ENCODE measurements around the gene BCAS3. TPM values are rescaled to one million over a fixed set of nuclear protein-coding genes. Genes with fewer than 3 reads are reported as not detected.
A peak's percentile ranks its signal among the peaks of the same experiment; 100 is the strongest.

The BCAS3 gene
- total and polyA plus RNA-seq, 5 experiments from 2014 or later: 25.7 to 41.4 (median 32.8) TPM

DNA sequence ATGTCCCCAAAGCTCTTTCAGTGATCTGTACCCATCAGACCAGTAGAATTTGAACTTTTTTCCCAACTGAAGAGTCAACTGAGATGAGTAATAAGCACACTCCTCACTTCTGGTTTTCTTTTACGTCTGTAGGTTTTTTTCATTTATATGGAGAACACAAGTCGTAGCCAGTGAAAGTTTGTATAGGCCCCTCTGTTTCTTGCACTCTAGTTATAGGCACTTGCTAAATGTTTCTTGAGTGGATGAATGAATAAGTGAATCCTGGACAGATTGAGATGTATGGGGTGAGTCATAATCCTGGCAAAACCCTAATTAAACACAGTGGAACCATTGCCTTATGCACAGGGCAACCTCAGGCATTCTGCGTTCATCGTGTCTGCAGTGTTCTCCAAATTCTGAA lies 528.3 kb downstream of the BCAS3 start:
- no peaks in the 10 kb centered on the region for H3K9me3 Mint-ChIP-seq
- POLR2A ChIA-PET: no interaction called here
- DNase-seq (no peak), ATAC-seq (no peak)
- no peaks in the 10 kb centered on the region for H3K4me1 Mint-ChIP-seq
- no peaks in the 10 kb centered on the region for H3K27me3 Mint-ChIP-seq
- H3K4me3 Mint-ChIP-seq: no peak overlapping the region
- peaks cover 0 to 11% (median 2%) of the 10 kb centered on the region in 3 donors for H3K36me3 Mint-ChIP-seq
- no peak overlapping the region for H3K27ac Mint-ChIP-seq

GRCh38 chr17:61206922-61207321 lies 529.3 kb downstream of the BCAS3 start:
- ATAC-seq (no peak), DNase-seq (no peak)
- no peaks in the 10 kb centered on the region for H3K27me3 Mint-ChIP-seq
- POLR2A ChIA-PET: no interaction called here
- H3K9me3 Mint-ChIP-seq: no peaks in the 10 kb centered on the region
- H3K36me3 Mint-ChIP-seq: peaks cover 0 to 11% (median 2%) of the 10 kb centered on the region in 3 donors
- no peak overlapping the region for H3K27ac Mint-ChIP-seq
- no peaks in the 10 kb centered on the region for H3K4me1 Mint-ChIP-seq
- H3K4me3 Mint-ChIP-seq: no peak overlapping the region

DNA sequence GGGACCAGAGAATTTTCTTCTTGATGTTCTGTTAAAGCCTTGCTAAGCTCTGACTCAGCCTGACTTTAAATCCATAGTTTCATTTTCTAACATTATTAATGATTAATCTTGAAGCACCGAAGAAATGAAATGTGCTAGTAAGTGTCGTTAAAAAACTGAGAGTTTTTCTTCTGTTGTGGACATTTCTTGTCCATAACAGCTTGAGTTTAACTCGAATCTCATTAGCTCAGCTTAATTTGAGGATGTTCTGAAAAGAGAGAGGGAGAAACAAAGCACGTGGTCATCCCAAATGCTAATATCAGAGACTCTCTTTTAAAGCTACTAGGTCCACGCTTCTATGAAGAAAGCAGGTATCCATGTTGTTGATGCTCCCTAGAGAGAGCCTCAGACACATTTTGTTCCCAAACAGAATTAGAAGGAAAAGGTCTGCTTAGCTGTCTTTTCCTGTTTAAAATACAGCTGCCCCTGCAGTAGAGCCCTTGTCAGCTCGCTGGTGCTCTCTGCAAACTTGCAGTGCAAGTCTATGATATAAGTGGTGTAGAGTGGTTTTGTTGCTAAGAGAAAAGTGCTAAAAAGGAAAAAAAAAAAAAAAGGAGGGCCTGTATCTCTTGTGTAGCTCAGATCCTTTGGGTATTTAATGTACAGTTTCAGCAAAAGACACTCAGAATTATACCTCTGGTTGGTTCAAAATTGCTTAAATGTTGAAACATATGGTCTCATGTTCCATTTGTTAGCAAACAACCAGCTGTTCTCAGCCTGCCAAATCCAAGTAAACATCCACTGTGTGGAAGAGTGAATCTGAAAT lies 530.9 kb downstream of the BCAS3 start:
- ATAC-seq: no peak
- H3K27me3 Mint-ChIP-seq: no peaks in the 10 kb centered on the region
- peak overlapping the region in 1 of 10 donors; percentile 11 for H3K27ac Mint-ChIP-seq
- no peaks in the 10 kb centered on the region for H3K9me3 Mint-ChIP-seq
- no peaks in the 10 kb centered on the region for H3K4me1 Mint-ChIP-seq
- H3K36me3 Mint-ChIP-seq: peaks cover 0 to 8% (median 2%) of the 10 kb centered on the region in 3 donors
- no peak for DNase-seq
- POLR2A ChIA-PET: no interaction called here
- no peak overlapping the region for H3K4me3 Mint-ChIP-seq

- POLR2A ChIA-PET: no interaction called here
- no peak overlapping the region for H3K27ac Mint-ChIP-seq
Observed at GRCh38 chr17:61209106-61209439, 531.4 kb downstream of the BCAS3 start.

GRCh38 chr17:61209525-61209924 lies 531.9 kb downstream of the BCAS3 start:
- Mint-ChIP-seq H3K4me1 (no peaks in the 10 kb centered on the region), H3K4me3 (no peak overlapping the region), H3K27me3 (no peaks in the 10 kb centered on the region), H3K27ac (no peak overlapping the region), H3K36me3 (peaks cover 0 to 4% (median 2%) of the 10 kb centered on the region in 3 donors), H3K9me3 (no peaks in the 10 kb centered on the region)
- POLR2A ChIA-PET: no interaction called here
- DNase-seq (no peak), ATAC-seq (no peak)

More at GRCh38 chr17:61209106-61209439, 531.4 kb downstream of the BCAS3 start:
- no peak for DNase-seq
- ATAC-seq: no peak
- H3K4me3 Mint-ChIP-seq: no peak overlapping the region
- no peaks in the 10 kb centered on the region for H3K4me1 Mint-ChIP-seq
- H3K9me3 Mint-ChIP-seq: no peaks in the 10 kb centered on the region
- H3K36me3 Mint-ChIP-seq: peaks cover 0 to 4% (median 2%) of the 10 kb centered on the region in 3 donors
- no peaks in the 10 kb centered on the region for H3K27me3 Mint-ChIP-seq

DNA sequence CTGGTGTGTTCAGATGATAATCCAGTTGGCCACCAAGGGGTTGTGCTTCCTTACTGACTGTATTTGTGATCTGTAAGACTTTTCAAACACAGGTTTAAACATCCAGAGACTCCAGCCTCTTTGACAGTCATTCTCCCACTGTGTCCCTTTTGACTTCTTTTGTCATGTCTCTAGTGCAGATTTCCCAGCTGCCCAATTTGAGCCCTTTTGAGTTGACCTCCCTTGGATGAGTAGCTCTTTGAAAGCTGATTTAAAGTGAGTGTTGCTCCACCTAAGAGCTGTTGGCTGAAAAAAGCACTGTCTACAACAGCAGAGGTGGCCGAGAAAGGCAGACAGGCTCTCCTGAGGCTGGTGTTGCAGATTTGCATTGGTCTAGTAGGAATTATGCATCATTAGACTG lies 533.6 kb downstream of the BCAS3 start:
- Mint-ChIP-seq H3K4me1 (no peaks in the 10 kb centered on the region), H3K36me3 (no peaks in the 10 kb centered on the region), H3K27ac (no peak overlapping the region), H3K4me3 (no peak overlapping the region), H3K27me3 (no peaks in the 10 kb centered on the region), H3K9me3 (no peaks in the 10 kb centered on the region)
- ATAC-seq (no peak), DNase-seq (no peak)
- POLR2A ChIA-PET: interaction anchor here (0.7 kb wide), 1 partner anchor 11 kb away, joined by 4 read pairs; no protein-coding TSS in a partner anchor

GRCh38 chr17:61212655-61213054 lies 535.0 kb downstream of the BCAS3 start:
- no peaks in the 10 kb centered on the region for H3K27me3 Mint-ChIP-seq
- POLR2A ChIA-PET: no interaction called here
- no peak overlapping the region for H3K4me3 Mint-ChIP-seq
- no peak overlapping the region for H3K27ac Mint-ChIP-seq
- no peaks in the 10 kb centered on the region for H3K4me1 Mint-ChIP-seq
- no peak for ATAC-seq
- no peak for DNase-seq
- H3K9me3 Mint-ChIP-seq: no peaks in the 10 kb centered on the region
- H3K36me3 Mint-ChIP-seq: no peaks in the 10 kb centered on the region

GRCh38 chr17:61214753-61215152 lies 537.1 kb downstream of the BCAS3 start:
- Mint-ChIP-seq H3K36me3 (no peaks in the 10 kb centered on the region), H3K27ac (no peak overlapping the region), H3K4me1 (peaks cover 0 to 12% (median 4%) of the 10 kb centered on the region in 4 donors), H3K4me3 (no peak overlapping the region), H3K9me3 (no peaks in the 10 kb centered on the region), H3K27me3 (no peaks in the 10 kb centered on the region)
- no peak for DNase-seq
- no peak for ATAC-seq
- POLR2A ChIA-PET: no interaction called here

DNA sequence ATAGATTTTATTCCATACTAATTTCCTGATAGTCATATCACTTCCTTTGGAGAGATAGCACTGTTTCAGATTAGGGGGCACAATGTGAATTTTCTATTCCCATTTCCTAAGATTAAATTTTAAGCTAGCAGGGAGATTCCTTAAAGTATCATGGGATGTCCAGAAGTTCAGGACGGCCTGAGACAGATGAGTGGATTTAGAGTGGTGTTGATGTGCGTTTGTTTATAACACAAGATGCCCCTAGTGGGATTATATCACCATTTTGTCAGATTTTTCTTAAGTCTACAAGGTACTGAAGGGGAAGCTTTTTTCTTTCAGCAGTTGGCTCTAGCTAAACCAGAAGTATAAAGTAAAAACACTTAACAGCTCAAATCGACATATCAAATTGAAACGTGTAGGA lies 538.4 kb downstream of the BCAS3 start:
- ATAC-seq (no peak), DNase-seq (no peak)
- Mint-ChIP-seq H3K27me3 (no peaks in the 10 kb centered on the region), H3K4me3 (no peak overlapping the region), H3K27ac (no peak overlapping the region), H3K36me3 (no peaks in the 10 kb centered on the region), H3K4me1 (peaks cover 5 to 20% (median 11%) of the 10 kb centered on the region in 4 donors), H3K9me3 (no peaks in the 10 kb centered on the region)
- POLR2A ChIA-PET: no interaction called here

DNA sequence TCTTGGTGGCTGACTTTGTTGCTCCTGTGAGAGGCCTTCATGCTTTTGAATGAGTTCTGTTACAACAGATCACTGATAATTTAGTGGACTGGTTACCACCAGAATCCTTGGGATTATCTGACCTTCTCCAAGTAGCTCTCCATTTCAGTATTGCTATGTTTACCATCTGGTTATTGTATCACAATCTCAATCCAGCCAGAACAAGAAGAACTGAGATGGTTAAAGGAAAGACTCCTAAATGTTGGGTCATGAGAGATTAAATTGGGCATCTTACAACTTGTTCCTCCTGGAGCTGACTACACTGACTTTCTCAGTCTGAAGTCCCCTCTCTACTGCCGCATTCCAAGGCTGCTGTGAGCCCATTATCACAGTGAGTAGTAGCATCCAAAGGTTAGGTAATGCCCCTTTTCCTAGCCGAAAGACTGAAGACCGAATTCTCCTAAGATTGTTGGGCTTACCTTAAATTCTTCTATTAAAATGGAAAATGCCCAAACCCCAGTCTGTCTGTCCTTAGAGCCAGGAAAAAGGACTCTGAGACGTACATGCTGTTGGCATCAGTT lies 540.3 kb downstream of the BCAS3 start:
- Mint-ChIP-seq H3K27ac (no peak overlapping the region), H3K36me3 (no peaks in the 10 kb centered on the region), H3K27me3 (no peaks in the 10 kb centered on the region), H3K4me1 (peaks cover 21 to 39% (median 30%) of the 10 kb centered on the region in 4 donors), H3K4me3 (no peak overlapping the region), H3K9me3 (no peaks in the 10 kb centered on the region)
- POLR2A ChIA-PET: interaction anchor here (0.6 kb wide), 1 partner anchor 34 kb away, joined by 3 read pairs; no protein-coding TSS in a partner anchor
- ATAC-seq: no peak
- no peak for DNase-seq

- Mint-ChIP-seq H3K4me3 (no peak overlapping the region), H3K4me1 (peaks cover 21 to 40% (median 33%) of the 10 kb centered on the region in 4 donors), H3K36me3 (no peaks in the 10 kb centered on the region), H3K27me3 (no peaks in the 10 kb centered on the region), H3K9me3 (no peaks in the 10 kb centered on the region), H3K27ac (no peak overlapping the region)
- ATAC-seq (no peak), DNase-seq (no peak)
- POLR2A ChIA-PET: interaction anchor here (0.6 kb wide), 1 partner anchor 34 kb away, joined by 3 read pairs; no protein-coding TSS in a partner anchor
Observed at GRCh38 chr17:61218438-61218837, 540.8 kb downstream of the BCAS3 start.

DNA sequence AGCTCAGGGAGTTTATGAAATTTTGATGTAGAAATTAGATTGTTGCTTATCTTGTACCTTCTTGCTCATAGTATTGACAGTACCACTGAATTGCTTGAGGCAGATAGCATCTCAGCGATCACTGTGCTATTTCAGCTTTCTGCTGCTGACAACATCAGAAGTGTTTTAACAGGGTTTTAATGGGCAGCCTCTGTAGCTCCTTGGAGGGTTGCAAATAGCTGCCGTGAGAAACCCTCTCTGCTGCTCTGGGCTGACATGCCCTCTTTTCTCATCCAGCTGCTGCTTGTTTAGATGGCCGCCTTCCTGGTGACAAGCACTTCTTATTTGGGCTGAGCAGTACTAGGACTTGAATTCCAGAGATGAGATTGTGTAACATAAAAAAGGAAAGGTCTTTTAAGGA lies 541.8 kb downstream of the BCAS3 start:
- Mint-ChIP-seq H3K4me1 (peaks cover 23 to 44% (median 38%) of the 10 kb centered on the region in 4 donors), H3K9me3 (no peaks in the 10 kb centered on the region), H3K27ac (peak overlapping the region in 1 of 10 donors; percentile 28), H3K36me3 (no peaks in the 10 kb centered on the region), H3K4me3 (peak overlapping the region in 1 of 10 donors; percentile 12), H3K27me3 (no peaks in the 10 kb centered on the region)
- POLR2A ChIA-PET: no interaction called here
- no peak for DNase-seq
- no peak for ATAC-seq

- Mint-ChIP-seq H3K4me1 (peaks cover 26 to 44% (median 38%) of the 10 kb centered on the region in 4 donors), H3K9me3 (no peaks in the 10 kb centered on the region), H3K27me3 (no peaks in the 10 kb centered on the region), H3K4me3 (peak overlapping the region in 8 of 10 donors; percentile 13 to 85 (median 79)), H3K27ac (peak overlapping the region in 7 of 10 donors; percentile 8 to 73 (median 53)), H3K36me3 (no peaks in the 10 kb centered on the region)
- DNase-seq (peak in 1 of 10 donors; percentile 1), ATAC-seq (no peak)
- POLR2A ChIA-PET: no interaction called here
Observed at GRCh38 chr17:61221181-61221580, 543.5 kb downstream of the BCAS3 start.

All from naive thymus-derived CD8-positive, alpha-beta T cell (primary cell).